ENCODE measurements around the gene ZNF764.

GRCh38 chr16:30604316-30604947 lies 46.3 kb upstream of the ZNF764 start:
- TF ChIP-seq CTCF (IDR thresholded peaks at IDR 0.05) = no peak
- TF ChIP-seq POLR2A (IDR thresholded peaks at IDR 0.05) = no peak
